PC-9 (cell line): ENCODE results near the gene THEMIS.

Source experiments
- CTCF ChIP-seq: fragments of 200-600 bp; sonication (generic); conservative IDR thresholded peaks from 2 replicates; pipeline ENCODE4 v1.6.1; 2017; ENCODE audit warnings: mixed run types, antibody characterized with exemption, mild to moderate bottlenecking, moderate library complexity
- EZH2 ChIP-seq: fragments of 200-600 bp; sonication (generic); IDR thresholded peaks from 2 replicates; pipeline ENCODE4 v1.8.0; 2017; ENCODE audit warnings: antibody characterized with exemption, low read depth

- TF ChIP-seq EZH2 = no peak
- no peak for TF ChIP-seq CTCF
These were observed 14.3 kb downstream of the THEMIS start for GRCh38 chr6:127886603-127887002.
